OCI-LY1 (cell line): ENCODE measurements around the gene NONO.

Experiments used
- H2AFZ ChIP-seq: fragments of 200-600 bp; sonication (generic), shearing (Covaris generic); 2 replicates; pipeline ENCODE4 v1.6.0; 2014; ENCODE audit warnings: antibody characterized with exemption, mild to moderate bottlenecking, low read length
- H3F3A ChIP-seq: fragments of 200-600 bp; sonication (generic), shearing (Covaris generic); 2 replicates; pipeline ENCODE4 v1.6.0; 2014; ENCODE audit warnings: mild to moderate bottlenecking, antibody characterized with exemption, low read length, moderate library complexity; ENCODE audit not compliant: insufficient read depth
- H3K27ac ChIP-seq: fragments of 200-600 bp; sonication (generic); 2 replicates; pipeline ENCODE4 v1.5.1; 2014; ENCODE audit warnings: low read length, mixed run types, mild to moderate bottlenecking, low read depth; ENCODE audit not compliant: poor library complexity, severe bottlenecking
- H3K27me3 ChIP-seq: fragments of 200-600 bp; sonication (generic); 2 replicates; pipeline ENCODE4 v1.6.0; 2014; ENCODE audit warnings: antibody characterized with exemption, mild to moderate bottlenecking, low read length, moderate library complexity; ENCODE audit not compliant: insufficient read depth
- H3K36me3 ChIP-seq: fragments of 200-600 bp; sonication (generic); 2 replicates; pipeline ENCODE4 v1.6.1; 2014; ENCODE audit warnings: mild to moderate bottlenecking, antibody characterized with exemption, low read length, moderate library complexity, mixed read lengths; ENCODE audit not compliant: insufficient read depth
- H3K4me1 ChIP-seq: fragments of 200-600 bp; sonication (generic); 2 replicates; pipeline ENCODE4 v1.5.1; 2014; ENCODE audit warnings: mild to moderate bottlenecking, low read length, moderate library complexity; ENCODE audit not compliant: insufficient read depth, severe bottlenecking
- H3K4me2 ChIP-seq: fragments of 200-600 bp; sonication (generic), shearing (Covaris generic); 2 replicates; pipeline ENCODE4 v1.6.1; 2014; ENCODE audit warnings: low read length
- H3K4me3 ChIP-seq: fragments of 200-600 bp; sonication (generic); 2 replicates; pipeline ENCODE4 v1.5.1; 2014; ENCODE audit warnings: low read length, low read depth, mild to moderate bottlenecking, mixed read lengths; ENCODE audit not compliant: poor library complexity, severe bottlenecking
- H3K79me2 ChIP-seq: fragments of 200-600 bp; shearing (Covaris generic); 2 replicates; pipeline ENCODE4 v1.6.1; 2016; ENCODE audit warnings: mixed run types, low read length, mixed read lengths; ENCODE audit not compliant: insufficient read depth
- H3K9ac ChIP-seq: fragments of 200-600 bp; sonication (generic), shearing (Covaris generic); 2 replicates; pipeline ENCODE4 v1.6.1; 2014; ENCODE audit warnings: mild to moderate bottlenecking, low read length, mixed read lengths
- H3K9me2 ChIP-seq: fragments of 200-600 bp; sonication (generic), shearing (Covaris generic); 2 replicates; pipeline ENCODE4 v1.6.1; 2014; ENCODE audit warnings: low read depth, mild to moderate bottlenecking, low read length, mixed read lengths
- H3K9me3 ChIP-seq: fragments of 200-600 bp; shearing (Covaris generic); 2 replicates; pipeline ENCODE4 v1.6.1; 2014; ENCODE audit warnings: low read length, mixed read lengths
- H4K20me1 ChIP-seq: fragments of 200-600 bp; sonication (generic), shearing (Covaris generic); 2 replicates; pipeline ENCODE4 v1.6.0; 2016; ENCODE audit warnings: mild to moderate bottlenecking, low read length; ENCODE audit not compliant: insufficient read depth
- EZH2 ChIP-seq: fragments of 200-600 bp; sonication (generic), shearing (Covaris generic); IDR thresholded peaks from 2 replicates; pipeline ENCODE4 v1.8.0; 2017; ENCODE audit warnings: borderline replicate concordance, mixed run types, mild to moderate bottlenecking, antibody characterized with exemption, low read length, moderate library complexity, mixed read lengths
- TF ChIP-seq, protein P1 (sequence below): fragments of 200-600 bp; sonication (generic), shearing (Covaris generic); IDR thresholded peaks from 2 replicates; pipeline ENCODE4 v1.5.1; 2017; ENCODE audit warnings: mild to moderate bottlenecking, antibody characterized with exemption, low read length, moderate library complexity, mixed read lengths

The NONO gene

DNA sequence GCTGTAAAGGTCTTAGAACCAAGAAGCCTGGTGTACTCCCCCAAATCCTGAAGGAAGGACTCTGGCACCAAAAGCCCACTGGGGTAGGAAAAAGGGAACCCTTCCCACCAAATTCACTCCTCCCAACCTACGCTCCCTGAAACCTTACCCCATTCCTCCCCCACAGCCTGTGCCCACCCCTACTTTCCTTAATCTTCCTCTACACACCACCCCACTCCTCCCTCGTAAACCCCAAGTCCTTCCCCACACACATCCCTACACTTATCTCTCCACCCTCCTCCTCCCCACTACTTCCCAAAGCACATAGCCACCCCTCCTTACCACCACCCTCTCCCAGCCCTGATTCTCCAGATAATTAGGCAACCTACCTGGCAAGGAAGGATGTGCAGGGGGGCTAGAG lies 31.2 kb upstream of the NONO start:
- Histone ChIP-seq H3K9me3 (no peaks in the 10 kb centered on the region), H3K4me1 (peaks cover 31% of the 10 kb centered on the region), H3K27me3 (no peaks in the 10 kb centered on the region), H3K27ac (no peak overlapping the region), H3K9ac (no peak overlapping the region; the same call in 1 of the 2 replicates), H3K9me2 (no peaks in the 10 kb centered on the region), H3K4me2 (peak overlapping the region; percentile 83), H3K36me3 (peaks cover 29% of the 10 kb centered on the region), H4K20me1 (no peaks in the 10 kb centered on the region), H2AFZ (no peak overlapping the region), H3K4me3 (peak overlapping the region; percentile 84), H3F3A (no peaks in the 10 kb centered on the region), H3K79me2 (no peaks in the 10 kb centered on the region; the same call in 1 of the 2 replicates)
- TF ChIP-seq, protein P1, sequence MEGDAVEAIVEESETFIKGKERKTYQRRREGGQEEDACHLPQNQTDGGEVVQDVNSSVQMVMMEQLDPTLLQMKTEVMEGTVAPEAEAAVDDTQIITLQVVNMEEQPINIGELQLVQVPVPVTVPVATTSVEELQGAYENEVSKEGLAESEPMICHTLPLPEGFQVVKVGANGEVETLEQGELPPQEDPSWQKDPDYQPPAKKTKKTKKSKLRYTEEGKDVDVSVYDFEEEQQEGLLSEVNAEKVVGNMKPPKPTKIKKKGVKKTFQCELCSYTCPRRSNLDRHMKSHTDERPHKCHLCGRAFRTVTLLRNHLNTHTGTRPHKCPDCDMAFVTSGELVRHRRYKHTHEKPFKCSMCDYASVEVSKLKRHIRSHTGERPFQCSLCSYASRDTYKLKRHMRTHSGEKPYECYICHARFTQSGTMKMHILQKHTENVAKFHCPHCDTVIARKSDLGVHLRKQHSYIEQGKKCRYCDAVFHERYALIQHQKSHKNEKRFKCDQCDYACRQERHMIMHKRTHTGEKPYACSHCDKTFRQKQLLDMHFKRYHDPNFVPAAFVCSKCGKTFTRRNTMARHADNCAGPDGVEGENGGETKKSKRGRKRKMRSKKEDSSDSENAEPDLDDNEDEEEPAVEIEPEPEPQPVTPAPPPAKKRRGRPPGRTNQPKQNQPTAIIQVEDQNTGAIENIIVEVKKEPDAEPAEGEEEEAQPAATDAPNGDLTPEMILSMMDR = no peak
- TF ChIP-seq EZH2 = no peak

DNA sequence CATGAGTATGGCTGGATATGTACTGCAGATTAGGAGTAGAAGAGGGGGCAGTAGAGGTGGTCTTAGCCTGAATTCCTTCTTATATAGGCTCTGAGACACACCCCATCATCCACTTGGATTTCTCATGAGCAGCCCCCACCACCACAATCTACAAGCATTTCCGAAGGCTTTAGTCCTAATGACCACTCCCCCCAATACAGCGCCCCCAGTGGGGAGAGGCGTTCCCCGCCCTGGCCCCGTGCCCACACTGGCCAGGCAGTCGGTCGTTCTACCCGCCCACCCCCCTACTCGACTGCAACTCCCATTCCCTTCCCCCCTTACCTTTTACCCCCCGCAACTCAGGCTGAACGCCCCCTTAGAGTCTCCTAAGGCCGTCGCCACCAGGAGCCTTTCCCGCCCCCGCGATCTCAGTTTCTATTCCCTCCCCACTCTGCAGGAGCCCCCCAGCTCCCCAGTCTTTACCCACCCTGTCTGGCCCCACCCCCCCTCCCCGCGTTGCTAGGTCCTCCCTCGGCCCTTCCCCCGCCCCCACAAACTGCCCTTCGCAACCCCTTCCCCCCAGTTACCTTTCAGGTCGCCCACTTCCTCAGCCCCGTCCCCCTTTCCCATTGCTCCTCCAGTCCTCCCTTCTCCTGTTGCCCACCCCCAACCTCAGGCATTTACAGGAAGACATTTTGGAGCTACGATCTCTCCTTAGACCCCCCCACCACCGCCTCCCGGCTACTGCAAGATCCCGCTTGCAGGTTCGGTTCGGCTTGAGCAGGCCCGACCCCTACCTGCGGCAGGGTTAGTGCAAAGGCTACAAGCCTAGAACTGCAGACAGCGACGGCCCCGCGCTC lies 30.0 kb upstream of the NONO start:
- H2AFZ ChIP-seq = no peak overlapping the region
- H3K9me2 ChIP-seq = no peaks in the 10 kb centered on the region
- H3K4me2 ChIP-seq = peak overlapping the region; percentile 83
- H3K9ac ChIP-seq = peak overlapping the region; percentile 91
- H3K27me3 ChIP-seq = no peaks in the 10 kb centered on the region
- H3K4me1 ChIP-seq = peaks cover 31% of the 10 kb centered on the region
- H3K9me3 ChIP-seq = no peaks in the 10 kb centered on the region
- no peaks in the 10 kb centered on the region for H4K20me1 ChIP-seq
- H3F3A ChIP-seq = no peaks in the 10 kb centered on the region
- peaks cover 16% of the 10 kb centered on the region for H3K36me3 ChIP-seq
- H3K79me2 ChIP-seq = no peaks in the 10 kb centered on the region; the same call in 1 of the 2 replicates
- H3K27ac ChIP-seq = peak overlapping the region; percentile 59
- no peak for TF ChIP-seq EZH2
- TF ChIP-seq, protein P1 = peak; percentile 41
- peak overlapping the region; percentile 84 for H3K4me3 ChIP-seq

DNA sequence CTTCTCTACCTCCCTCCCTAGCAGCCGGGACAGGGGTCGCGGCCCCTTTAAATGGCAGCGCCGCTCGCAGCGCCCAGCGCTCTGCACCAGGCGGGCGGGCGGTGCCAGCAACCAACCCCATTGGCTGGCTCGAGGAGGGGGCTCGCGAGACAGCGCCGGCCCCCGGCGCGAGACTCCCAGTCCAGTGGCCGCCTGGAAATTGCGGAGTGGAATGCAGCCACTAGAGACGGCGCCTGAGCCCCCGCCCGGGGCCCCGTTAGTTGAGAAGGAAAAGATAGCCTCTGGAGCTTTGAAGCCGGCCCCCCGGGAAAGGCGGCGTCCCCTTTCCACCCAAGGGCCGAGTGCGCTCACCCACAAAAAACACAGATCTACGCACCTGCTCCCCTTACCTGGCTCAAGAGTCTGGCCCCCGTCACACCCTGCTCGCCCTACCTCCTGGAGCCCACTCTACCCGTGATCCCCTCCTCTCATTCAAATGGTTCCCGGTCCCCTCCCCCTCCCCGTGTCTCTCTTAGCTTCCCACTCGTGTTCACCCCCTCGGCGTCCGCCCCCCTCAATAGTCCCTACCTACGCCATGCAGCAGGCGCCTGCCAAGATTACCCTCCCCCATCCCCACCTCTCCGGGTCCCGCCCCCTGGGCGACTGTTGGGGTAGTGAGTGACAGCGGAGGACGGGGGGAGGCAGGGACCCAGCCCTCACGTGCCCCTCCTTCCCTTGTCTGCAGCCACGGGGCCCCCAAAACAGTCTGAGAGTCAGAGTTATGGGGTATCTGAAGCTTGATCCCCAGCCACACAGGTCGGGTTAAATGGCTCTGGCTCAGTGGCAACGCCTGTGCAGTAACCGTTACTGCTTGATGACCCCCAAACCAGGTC lies 29.1 kb upstream of the NONO start, which contains the start of gene ZMYM3:
TSS of gene ZMYM3 (minus strand) at position 49 of the 872 bp plus-strand sequence. CDS start 885 bp downstream, outside the sequence.
- H3K9ac ChIP-seq = peak within 1 kb of the TSS; percentile 91
- H3K9me3 ChIP-seq = no peaks in the 10 kb centered on the region
- peak within 1 kb of the TSS; percentile 84 for H3K4me3 ChIP-seq
- peaks cover 12% of the 10 kb centered on the region for H3K36me3 ChIP-seq
- no peaks in the 10 kb centered on the region for H3F3A ChIP-seq
- peak within 1 kb of the TSS; percentile 88 for H3K27ac ChIP-seq
- H3K4me1 ChIP-seq = peaks cover 31% of the 10 kb centered on the region
- no peak within 1 kb of the TSS for H2AFZ ChIP-seq
- H3K27me3 ChIP-seq = no peaks in the 10 kb centered on the region
- no peaks in the 10 kb centered on the region for H3K9me2 ChIP-seq
- no peaks in the 10 kb centered on the region; the same call in 1 of the 2 replicates for H3K79me2 ChIP-seq
- no peak for TF ChIP-seq EZH2
- TF ChIP-seq, protein P1 = no peak
- peak within 1 kb of the TSS; percentile 88 for H3K4me2 ChIP-seq
- H4K20me1 ChIP-seq = no peaks in the 10 kb centered on the region
